Activated T-cell treated with anti-CD3 and anti-CD28 coated beads for 48 hours (primary cell): ENCODE measurements around the gene CLBA1.
"Not testable (repeated sequence)": the region's sequence is repeated elsewhere in the genome, so short reads cannot be mapped to it uniquely, and the experiment has no call there.

Source experiments
- DNase-seq: peaks from one replicate; pipeline ENCODE4 v3.0.0-alpha.2; 2020; ENCODE audit warnings: low read depth

CLBA1 gene

DNA sequence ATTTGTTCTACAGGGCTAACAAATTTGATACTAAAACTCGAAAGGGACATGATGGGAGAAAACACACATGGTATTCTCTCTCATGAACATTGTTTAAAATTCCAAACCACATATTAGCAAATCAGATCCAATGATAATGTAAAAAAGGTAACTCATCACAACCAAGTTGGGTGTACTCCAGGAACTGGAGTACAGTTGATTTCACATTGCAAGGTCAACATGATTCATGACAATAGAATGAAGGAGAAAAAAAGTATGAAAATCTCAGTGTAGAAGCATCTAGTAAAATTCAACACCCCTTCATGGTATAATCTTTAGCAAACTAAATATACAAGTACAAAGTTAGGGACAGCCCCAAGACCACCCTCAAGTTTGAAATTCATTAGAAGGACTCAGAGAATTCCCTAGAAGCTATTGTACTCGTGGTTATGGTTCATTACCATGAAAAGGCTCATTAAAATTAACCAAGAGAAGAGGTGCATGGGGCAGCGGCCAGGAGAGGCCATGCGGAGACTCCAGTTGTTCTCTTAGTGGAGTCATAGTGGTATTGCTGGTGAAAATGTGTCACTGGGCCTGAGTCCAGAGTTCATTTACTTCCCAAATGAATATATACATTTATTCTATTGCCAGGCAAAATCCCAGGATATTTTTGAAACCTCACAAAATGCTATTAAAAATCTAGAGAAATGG, 38.3 kb downstream of the CLBA1 start:
- DNase-seq = no peak

DNA sequence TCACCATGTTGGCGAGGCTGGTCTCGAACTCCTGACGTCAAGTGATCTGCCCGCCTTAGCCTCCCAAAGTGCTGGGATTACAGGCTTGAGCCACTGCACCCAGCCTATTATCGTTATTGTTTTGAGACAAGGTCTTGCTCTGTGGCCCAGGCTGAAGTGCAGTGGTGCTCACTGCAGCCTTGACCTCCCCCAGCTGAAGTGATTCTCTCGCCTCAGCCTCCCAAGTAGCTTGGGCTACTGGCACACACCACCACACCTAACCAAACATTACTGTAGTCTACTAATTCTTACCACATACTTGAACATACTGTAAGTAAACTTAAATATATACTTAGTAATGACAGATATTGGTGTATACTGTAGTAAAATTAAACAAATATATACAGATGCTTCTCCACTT, 39.8 kb downstream of the CLBA1 start:
- no peak for DNase-seq

DNA sequence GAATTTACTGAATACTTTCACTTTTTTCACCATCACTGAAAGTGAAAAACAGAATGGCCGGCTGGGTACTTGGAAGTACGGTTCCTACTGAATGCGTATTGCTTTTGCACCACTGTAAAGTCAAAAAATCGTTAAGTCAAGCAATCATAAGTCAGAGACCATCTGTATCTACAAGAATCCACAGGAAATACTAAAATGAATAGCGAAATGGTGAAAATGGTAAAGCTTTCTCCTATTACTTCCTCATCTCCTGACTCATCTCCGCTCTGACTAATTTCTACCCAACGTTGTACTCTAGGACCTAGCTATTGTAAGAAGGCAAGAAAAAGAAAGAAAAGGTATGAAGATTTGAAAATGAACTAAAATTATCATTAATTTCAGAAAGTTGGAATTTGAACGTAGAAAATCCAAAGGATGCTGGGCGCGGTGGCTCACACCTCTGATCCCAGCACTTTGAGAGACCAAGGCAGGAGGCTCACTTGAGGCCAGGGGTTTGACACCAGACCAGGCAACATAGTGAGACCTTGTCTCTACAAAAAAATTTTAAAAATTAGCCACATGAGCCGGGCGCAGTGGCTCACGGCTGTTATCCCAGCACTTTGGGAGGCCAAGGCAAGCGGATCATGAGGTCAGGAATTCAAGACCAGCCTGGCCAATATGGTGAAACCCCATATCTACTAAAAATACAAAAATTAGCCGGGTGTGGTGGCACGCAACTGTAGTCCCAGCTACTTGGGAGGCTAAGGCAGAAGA, 40.6 kb downstream of the CLBA1 start:
- DNase-seq = no peak

DNA sequence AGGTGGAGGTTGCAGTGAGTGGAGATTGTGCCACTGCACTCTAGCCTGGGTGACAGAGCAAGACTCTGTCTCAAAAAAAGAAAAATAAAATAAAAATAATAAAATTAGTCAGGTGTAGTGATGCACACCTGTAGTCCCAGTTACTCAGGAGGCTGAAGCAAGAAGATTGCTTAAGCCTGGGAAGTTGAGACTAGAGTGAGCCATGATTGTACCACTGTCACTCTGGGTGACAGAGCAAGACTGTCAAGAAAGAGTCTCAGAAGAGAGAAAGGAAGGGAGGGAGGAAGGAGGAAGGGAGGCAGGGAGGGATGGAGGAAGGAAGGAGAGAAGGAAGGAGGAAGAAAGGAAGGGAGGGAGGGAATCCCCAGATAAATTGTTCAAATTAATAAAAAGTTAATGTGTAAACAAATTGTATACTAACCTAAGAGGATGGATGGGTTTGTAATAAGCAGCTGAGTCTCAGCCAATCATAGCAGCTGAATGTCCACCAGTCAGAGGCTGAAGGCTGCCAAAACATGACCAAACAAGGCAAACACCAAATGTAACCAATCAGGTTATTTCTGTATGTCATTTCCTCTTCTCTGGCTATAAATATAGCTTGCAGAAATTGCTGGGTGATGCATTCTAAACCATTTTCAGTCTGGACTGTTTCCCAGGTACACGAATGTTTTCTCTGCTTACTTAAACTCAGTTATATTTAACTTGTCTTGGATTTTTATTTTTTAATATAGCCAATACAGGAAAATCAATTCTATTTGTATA, 41.4 kb downstream of the CLBA1 start:
- DNase-seq = no peak

DNA sequence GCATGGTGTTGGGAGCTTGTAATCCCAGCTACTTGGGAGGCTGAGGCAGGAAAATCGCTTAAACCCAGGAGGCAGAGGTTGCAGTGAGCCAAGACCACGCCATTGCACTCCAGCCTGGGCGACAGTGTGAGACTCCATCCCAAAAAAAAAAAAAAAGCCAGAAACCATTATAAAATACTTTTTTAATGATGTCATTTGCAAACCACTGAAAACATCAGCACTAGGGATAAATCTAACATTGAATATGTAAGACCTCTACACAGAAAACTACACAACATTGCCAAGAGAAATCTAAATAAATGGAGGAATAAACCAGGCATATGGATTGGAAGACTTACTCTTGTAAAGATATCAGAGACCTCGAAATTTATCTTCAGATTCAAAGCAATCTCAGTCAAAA, 42.1 kb downstream of the CLBA1 start:
- not testable (repeated sequence) for DNase-seq

DNA sequence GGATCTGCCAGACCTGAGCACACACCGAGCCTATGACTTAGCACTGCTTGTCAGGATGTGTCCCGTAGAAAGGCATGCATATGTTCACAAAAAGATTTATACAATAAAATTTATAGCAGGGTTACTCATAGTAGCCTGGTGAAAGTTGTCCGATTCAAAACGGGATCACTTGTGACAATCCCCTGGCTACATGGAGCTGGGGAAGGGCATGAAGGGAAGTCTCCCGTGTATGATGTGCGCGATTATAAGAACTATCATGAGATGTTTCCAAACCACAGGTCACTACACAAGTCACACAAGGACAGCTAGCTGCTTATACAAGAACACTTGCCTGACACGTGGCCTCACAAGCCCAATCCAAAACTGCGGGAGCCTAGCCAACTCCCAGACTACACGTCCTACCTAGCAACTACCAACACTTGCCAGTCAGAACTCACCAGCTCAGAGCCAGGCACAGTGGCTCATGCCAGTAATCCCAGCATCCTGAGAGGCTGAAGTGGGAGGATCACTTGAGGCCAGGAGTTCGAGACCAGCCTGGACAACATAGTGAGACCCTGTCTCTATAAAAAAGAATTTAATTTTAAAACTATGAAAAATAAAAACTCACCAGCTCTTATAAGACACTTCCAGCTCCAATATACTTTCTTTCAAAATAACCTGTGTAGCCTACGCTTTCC, 42.8 kb downstream of the CLBA1 start:
- DNase-seq = no peak

DNA sequence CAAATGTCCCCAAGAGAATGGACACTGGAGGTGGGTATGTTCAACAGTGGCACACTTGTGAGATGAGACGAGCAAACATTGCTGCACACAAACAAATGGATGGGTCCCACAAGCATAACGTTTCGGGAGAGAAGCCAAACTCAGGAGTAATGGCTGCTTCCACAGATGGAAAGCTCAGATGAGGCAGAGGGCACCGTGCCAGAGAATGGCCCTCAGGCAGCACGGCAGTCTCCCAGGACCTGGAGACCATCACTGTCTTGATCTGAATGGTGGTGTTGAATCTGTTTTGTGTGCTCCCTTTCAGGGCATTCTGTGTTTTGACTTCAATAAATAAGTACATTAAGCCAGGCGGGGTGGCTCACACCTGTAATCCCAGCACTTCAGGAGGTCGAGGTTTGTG, 43.8 kb downstream of the CLBA1 start:
- no peak for DNase-seq

DNA sequence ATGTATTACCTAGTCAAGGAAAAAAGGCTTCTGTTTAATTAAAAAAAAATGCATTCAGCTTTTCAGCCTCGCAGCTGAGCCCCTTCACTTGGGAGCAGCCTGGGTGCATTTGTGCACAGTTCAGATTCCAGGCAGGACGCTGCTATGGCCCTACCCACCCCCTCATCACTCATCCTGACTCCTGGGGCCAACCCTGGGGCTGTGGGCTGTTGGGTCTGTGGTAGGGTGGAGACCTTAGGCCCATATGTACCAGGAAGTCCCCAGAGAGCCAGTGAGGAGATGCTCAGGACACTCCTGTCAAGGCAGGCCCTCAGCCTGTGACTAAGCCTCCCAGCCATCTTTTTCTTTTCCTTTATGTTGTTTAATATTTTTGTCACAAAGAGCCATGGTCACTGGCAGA, 44.6 kb downstream of the CLBA1 start:
- no peak for DNase-seq

DNA sequence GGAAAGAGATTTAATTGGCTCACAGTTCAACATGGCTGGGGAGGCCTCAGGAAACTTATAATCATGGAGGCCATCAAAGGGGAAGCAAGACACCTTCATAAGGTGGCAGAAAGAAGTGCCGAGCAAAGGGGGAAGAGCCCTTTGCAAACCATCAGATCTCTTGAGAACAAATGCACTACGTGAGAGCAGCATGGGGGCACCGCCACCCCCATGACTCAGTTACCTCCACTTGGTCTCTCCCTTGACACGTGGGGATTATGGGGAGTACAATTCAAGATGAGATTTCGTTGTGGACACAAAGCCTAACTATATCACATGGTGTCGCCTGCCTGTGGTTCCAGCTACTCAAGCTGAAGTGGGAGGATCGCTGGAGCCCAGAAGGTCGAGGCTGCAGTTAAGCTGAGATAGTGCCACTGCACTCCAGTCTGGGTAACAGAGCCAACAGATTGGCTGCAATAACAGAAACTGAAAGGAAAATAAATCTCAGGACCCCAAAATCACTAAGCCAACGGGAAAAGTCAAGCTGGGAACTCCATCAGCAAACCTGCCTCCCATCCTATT, 45.3 kb downstream of the CLBA1 start:
- no peak for DNase-seq

DNA sequence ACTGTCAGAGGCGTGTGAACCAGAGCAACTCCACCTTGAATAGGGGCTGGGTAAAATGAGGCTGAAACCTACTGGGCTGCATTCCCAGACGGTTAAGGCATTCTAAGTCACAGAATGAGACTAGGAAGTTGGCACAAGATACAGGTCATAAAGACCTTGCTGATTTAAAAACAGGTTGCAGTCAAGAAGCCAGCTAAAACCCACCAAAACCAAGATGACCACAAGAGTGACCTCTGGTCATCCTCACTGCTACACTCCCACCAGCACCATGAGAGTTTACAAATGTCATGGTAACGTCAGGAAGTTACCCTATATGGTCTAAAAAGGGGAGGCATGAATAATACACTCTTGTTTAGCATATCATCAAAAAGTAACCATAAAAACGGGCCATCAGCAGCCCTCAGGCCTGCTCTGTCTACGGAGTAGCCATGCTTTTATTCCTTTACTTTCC, 46.9 kb downstream of the CLBA1 start:
- DNase-seq = not testable (repeated sequence)

DNA sequence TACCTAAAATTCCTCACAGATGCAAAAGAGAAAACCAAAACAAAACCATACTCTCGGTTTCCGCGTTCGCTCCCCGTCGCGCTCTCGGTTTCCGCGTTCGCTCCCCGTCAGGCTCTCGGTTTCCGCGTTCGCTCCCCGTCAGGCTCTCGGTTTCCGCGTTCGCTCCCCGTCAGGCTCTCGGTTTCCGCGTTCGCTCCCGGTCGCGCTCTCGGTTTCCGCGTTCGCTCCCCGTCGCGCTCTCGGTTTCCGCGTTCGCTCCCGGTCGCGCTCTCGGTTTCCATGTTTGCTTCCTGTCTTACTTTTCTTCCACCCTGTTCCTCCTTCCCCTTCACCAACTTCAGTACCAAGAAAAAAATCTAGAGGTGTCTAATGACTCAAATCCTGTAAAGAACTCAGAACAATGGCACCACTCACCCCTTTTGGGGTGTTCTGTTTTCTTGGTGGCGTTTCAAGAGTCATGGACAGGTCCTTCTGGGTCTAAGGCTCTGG, 47.9 kb downstream of the CLBA1 start:
- not testable (repeated sequence) for DNase-seq

DNA sequence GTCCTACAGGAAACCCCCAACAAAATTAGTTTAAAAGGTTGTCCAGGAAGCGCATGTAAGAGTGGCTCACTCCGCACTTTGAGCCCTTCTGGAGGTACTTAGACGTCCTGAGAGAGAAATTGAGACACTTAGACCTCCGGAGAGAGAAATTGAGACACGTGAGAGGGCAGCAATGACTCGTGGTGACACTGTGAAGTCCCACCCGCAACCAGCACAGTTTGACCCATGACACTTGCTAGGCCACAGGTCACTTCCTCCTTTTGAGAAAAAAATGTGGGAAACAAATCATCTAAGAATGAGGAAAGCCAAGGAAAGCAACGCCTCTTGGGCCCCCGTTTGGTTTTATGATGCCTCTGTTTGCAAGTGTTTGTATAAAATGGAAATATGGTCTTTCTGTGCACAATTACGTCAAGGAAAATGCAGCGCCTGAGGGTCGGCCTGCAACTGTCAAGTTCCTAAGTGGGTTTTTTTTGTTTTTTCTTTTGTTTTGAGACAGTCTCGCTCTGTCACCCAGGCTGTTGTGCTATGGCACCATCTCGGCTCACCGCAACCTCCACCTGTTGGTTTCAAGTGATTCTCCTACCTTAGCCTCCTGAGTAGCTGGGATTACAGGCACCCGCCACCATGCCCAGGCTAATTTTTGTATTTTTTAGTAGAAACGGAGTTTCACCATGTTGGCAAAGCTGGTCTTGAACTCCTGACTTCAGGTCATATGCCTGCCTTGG, 48.9 kb downstream of the CLBA1 start:
- DNase-seq = no peak

DNA sequence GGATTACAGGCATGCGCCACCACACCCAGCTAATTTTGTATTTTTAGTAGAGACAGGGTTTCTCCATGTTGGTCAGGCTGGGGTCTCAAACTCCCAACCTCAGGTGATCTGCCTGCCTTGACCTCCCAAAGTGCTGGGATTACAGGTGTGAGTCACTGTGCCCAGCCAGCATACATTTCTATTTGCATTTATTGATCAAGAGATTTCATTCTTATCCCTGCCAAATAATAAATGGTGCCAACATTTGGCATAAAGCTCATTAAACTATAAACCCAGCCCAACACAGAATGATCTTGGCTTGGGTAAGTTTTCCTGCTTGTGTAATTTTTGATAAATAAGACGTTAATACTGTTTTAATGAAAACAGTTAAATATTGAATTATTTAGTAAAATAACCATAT, 50.0 kb downstream of the CLBA1 start:
- not testable (repeated sequence) for DNase-seq

DNA sequence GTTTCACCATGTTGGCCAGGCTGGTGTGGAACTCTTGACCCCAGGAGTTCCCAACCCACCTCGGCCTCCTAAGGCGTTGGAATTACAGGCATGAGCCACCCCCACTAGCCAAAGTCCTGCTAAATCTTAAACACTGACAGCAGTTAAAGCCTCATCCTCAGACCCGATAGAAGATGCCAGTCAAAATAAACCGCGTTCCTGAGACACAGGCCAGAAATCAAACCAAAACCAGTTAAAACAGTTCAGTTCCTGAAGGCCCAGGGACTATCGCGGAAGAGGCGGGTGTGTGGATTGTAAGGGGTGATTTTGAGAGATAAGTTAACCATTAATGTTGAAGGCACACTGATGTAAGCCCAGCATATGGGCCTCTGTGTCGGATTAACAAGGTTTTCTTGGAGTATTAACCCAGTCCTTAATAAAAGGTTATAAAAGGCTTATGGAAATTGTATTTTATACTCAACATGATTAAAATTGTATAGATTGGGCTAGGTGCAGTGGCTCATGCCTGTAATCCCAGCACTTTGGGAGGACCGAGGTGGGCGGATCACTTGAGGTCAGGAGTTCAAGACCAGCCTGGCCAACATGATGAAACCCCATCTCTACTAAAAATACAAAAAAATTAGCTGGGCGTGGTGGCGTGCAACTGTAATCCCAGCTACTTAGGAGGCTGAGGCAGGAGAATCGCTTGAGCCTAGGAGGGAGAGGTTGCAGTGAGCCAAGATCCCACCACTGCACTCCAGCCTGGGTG, 54.0 kb downstream of the CLBA1 start:
- DNase-seq = no peak

DNA sequence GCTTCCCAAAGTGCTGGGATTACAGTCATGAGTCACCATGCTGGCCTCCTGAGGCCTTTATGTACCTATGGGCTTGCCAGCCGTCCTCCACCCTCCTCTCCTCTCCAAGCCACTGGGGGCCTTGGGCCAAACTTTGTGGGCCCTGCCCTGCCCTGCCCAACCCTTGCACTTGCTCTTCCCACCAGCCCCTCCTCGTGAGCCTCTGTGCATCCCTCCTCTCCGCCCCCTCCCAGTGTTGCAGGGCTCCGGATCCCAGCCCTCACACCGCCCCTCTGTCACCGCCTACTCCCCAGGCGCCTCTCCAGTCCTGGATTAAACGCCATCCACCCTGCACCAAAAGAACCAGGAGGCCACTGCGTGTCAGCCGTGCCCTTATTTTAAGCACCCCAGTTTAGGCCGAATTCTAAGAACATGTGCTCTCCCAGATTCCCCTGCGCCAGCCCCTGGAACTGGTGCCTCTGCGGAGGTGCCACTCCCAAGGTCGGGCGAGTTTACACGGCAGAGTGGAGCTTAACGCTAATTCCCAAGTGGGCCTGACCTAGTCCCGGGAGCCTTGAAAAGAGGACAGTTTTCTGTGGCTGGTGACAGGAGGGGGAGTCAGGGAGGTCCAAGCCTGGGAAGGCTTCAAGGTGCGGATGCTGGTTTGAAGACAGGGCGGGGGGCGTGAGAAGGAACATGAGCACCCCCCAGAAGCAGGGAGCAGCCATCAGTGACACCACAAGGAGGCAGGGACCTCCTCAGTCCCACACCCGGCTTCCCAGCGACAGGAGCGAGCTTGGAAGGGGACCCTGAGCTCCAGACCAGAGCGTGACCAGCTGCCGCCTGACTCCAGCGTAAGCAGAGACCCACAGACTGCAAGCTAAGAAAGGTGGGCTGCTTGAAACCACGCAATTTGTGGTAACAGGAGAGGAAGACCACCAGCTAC, 56.5 kb downstream of the CLBA1 start:
- DNase-seq = no peak

DNA sequence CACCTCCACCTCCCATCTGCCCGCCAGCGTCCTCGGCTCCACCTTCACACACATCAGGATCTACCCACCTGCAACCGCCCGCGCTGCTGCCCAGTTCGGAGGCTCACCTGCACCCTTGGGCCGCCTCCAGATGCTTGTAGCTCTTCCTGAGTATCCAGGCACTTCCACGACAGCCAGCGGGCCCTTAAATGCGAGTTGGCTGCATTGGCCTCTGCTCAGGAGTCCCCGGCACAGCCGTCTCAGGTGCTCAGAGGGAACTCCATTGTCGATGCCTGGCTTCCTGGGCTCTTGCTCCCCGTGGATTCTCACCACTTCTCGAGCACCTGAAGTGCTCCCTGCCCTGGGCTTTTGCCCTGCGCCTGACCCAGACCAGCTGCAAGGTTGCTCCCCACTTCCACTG, 57.2 kb downstream of the CLBA1 start:
- no peak for DNase-seq

DNA sequence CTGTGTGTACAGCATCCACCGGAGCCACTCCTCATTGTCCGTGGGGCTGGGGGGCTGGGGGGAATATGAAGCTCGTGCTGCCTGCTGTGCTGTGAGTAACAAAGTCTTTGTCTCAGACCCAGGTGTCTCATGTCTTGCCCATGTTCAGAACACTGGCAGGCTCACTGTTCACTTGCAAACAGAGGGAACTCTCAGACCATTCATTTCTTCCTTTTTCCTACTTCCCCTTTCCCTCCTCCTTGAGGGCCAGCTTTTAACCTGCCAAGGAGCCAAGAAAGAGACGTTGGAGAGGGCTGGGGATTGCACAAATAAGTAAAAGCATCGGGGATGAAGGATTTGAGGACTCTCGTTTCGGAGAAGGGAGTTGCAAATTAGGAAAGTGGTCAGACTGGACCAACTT, 58.1 kb downstream of the CLBA1 start:
- no peak for DNase-seq
